Esophagus muscularis mucosa (tissue), 4 donors: ENCODE measurements around the gene PTPRN2. TPM values are rescaled to one million over a fixed set of nuclear protein-coding genes. Genes with fewer than 3 reads are reported as not detected.

Experiments
- DNase-seq: peaks from one replicate; pipeline ENCODE4 v3.0.0-alpha.2; 2017; ENCODE audit errors: extremely low spot score
- H3K27ac ChIP-seq, 4 donors: fragments of 200-600 bp; sonication (generic); replicated peaks in 1 of 4; 1 replicate in 3 of 4; 2 replicates in 1 of 4; pipeline ENCODE4 v1.5.1; 2016 to 2019; ENCODE audit warnings: mild to moderate bottlenecking in 1 of 4
- H3K27me3 ChIP-seq, 4 donors: fragments of 200-600 bp; sonication (generic); one replicate each; pipeline versions ENCODE4 v1.5.1 to v1.6.0; 2016 to 2019
- H3K36me3 ChIP-seq, 4 donors: fragments of 200-600 bp; sonication (generic); one replicate each; pipeline ENCODE4 v1.5.1; 2016 to 2019
- H3K4me1 ChIP-seq, 4 donors: fragments of 200-600 bp; sonication (generic); one replicate each; pipeline ENCODE4 v1.5.1; 2016 to 2019
- H3K4me3 ChIP-seq, 4 donors: fragments of 200-600 bp; sonication (generic); 1 replicate in 2 of 4; 2 replicates in 2 of 4; pipeline ENCODE4 v1.5.1; 2016 to 2019; ENCODE audit warnings: mild to moderate bottlenecking in 4 of 4, moderate library complexity in 1 of 4
- H3K9me3 ChIP-seq, 4 donors: fragments of 200-600 bp; sonication (generic); 1 replicate in 3 of 4; 2 replicates in 1 of 4; pipeline ENCODE4 v1.5.1; 2016 to 2019
- EP300 ChIP-seq: sonication (generic); formaldehyde crosslinking; IDR thresholded peaks from one replicate; pipeline ENCODE4 v1.6.1; 2017; ENCODE audit warnings: antibody characterized with exemption
- POLR2A ChIP-seq: fragments of 450-650 bp; IDR thresholded peaks from one replicate; pipeline ENCODE4 v1.6.1; 2017; ENCODE audit warnings: antibody characterized with exemption, moderate library complexity, mild to moderate bottlenecking, low read depth
- POLR2AphosphoS5 ChIP-seq, 2 donors: sonication (generic); formaldehyde crosslinking; IDR thresholded peaks; one replicate each; pipeline ENCODE4 v1.6.1; 2017; ENCODE audit warnings: antibody characterized with exemption in 2 of 2
- WGBS: methylation state at CpG from one replicate; pipeline ENCODE4 v1.1.5; 2018; 5-methylcytosine and 5-hydroxymethylcytosine counted together
- intact Hi-C: fragments of 100-400 bp; cut with DNase I; formaldehyde crosslinking; loops from one replicate; pipeline ENCODE4 v1.15.1; 2023
- total RNA-seq, 4 donors: library from RNA; depleted of rRNA; stranded (reverse); fragments of >200 nt; gene quantifications; one replicate each; pipeline versions ENCODE4 v1.1.0 to v1.2.1, GENCODE V29; 2016
- TF ChIP-seq, protein P1 (sequence below), 3 experiments: fragments of 200-600 bp in 2 of 3; fragments of 450-650 bp in 1 of 3; sonication (generic) in 2 of 3; IDR thresholded peaks; one replicate each; pipeline ENCODE4 v1.5.1; 2017 to 2019; ENCODE audit warnings: antibody characterized with exemption in 3 of 3, mild to moderate bottlenecking in 2 of 3, moderate library complexity in 1 of 3

PTPRN2 gene
- total RNA-seq, 4 donors from 2014 or later, result 2.1 to 3.1 (median 3.1) TPM

DNA sequence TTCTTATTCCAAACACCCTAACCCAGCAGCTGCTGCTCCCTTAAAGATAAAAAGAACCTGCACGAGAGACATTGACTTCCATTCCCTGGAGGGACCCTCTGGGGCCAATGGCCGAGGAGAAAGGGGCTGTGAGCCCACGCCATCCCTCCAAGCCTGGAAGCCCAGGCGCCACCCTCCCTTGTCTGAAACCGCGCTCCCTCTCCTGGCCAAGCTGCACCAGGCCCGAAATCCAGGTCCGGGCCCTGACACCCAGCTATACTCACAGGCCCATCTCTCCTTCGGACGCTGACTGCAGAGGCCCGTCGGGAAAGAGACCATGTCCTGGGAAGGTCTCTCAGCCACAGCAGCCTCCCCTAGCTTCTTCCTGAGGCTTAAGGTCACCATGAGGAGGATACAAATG is 196.5 kb downstream of the PTPRN2 start:
- no peak overlapping the region for H3K27ac ChIP-seq

DNA sequence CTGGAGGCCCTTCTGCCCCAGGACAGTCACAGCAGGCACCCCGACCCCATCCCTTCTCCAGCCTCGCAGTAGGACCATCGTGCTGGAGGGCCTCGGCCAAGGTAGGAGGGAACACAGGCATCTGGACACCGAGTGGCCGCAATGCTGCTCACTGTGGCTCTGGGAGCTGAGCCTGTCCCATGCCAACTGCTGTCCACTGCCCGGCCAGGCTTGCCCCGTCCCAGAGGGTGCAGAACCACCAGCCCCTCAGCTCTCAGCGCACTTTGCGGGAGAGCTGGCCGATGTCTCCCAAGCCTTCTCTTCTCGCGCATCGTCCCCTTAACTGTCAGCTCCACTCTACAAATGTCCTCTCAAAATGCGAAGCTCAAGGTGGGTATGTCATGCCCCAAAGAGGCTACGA is 197.2 kb downstream of the PTPRN2 start:
- DNase-seq, result no peak
- intact Hi-C loops, result no loop called here
- 95% methylated on average over 15 of the region's 16 CpGs for WGBS

More for the DNA sequence above, 196.5 kb downstream of the PTPRN2 start:
- intact Hi-C loops, result no loop called here
- 91% methylated on average over 11 of the region's 12 CpGs for WGBS
- no peak for DNase-seq
- H3K36me3 ChIP-seq, result no peaks in the 10 kb centered on the region
- peaks cover 0 to 28% (median 0%) of the 10 kb centered on the region in 4 donors for H3K27me3 ChIP-seq
- TF ChIP-seq, protein P1, sequence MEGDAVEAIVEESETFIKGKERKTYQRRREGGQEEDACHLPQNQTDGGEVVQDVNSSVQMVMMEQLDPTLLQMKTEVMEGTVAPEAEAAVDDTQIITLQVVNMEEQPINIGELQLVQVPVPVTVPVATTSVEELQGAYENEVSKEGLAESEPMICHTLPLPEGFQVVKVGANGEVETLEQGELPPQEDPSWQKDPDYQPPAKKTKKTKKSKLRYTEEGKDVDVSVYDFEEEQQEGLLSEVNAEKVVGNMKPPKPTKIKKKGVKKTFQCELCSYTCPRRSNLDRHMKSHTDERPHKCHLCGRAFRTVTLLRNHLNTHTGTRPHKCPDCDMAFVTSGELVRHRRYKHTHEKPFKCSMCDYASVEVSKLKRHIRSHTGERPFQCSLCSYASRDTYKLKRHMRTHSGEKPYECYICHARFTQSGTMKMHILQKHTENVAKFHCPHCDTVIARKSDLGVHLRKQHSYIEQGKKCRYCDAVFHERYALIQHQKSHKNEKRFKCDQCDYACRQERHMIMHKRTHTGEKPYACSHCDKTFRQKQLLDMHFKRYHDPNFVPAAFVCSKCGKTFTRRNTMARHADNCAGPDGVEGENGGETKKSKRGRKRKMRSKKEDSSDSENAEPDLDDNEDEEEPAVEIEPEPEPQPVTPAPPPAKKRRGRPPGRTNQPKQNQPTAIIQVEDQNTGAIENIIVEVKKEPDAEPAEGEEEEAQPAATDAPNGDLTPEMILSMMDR (IDR thresholded peaks at IDR 0.05), result no peak
- TF ChIP-seq POLR2AphosphoS5 (IDR thresholded peaks at IDR 0.05), result no peak
- no peak for TF ChIP-seq POLR2A
- no peaks in the 10 kb centered on the region for H3K9me3 ChIP-seq
- H3K4me3 ChIP-seq, result no peak overlapping the region
- no peaks in the 10 kb centered on the region for H3K4me1 ChIP-seq

DNA sequence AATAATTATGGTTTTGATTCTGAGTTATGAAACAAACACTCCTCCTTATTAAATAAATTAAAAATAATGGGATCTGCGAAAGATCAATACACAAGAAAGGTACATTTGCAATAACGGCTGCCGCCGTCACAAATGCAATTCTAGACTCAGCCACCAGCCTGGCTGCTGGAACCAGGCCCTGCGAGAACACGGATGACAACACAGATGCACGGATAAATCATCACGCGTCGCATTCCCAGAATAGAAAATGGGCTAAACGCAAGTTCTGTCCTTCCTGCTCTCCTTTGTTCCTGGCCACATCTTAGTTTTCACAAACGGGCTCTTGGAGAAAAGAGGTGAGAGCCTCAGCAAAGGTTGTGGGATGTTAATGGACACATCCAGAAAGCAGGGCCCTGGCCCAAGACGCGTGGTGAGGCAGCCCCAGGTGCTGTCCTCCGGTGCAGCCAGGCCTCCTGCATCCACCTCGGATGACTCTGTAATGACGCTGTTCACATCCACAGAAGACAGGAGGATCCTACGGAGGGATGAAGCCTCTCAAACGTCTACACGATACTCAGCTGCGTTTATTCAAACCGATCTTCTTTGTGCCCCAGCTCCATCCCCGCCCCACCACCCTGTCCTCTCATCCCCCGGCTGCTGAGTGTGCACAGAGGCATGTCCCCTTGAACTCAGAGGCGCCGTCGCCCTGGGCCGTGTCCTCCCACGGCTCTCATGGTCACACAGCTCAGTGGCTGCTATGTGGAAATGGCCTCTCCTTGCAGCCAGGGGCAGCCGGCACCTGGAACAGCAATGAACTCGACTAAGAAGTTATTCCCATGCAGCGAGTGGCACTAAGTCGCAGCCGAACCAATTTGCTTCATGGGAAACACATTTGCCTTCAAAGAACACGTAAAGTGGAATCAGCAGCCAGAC is 197.9 kb downstream of the PTPRN2 start:
- intact Hi-C loops, result no loop called here

More for the DNA sequence above, 197.2 kb downstream of the PTPRN2 start:
- H3K27ac ChIP-seq, result no peak overlapping the region
- no peaks in the 10 kb centered on the region for H3K9me3 ChIP-seq
- peaks cover 0 to 31% (median 0%) of the 10 kb centered on the region in 4 donors for H3K27me3 ChIP-seq
- H3K36me3 ChIP-seq, result no peaks in the 10 kb centered on the region
- TF ChIP-seq, protein P1 (IDR thresholded peaks at IDR 0.05), result no peak
- no peak for TF ChIP-seq POLR2A
- no peak for TF ChIP-seq POLR2AphosphoS5 (IDR thresholded peaks at IDR 0.05)
- TF ChIP-seq EP300, result no peak
- no peak overlapping the region for H3K4me3 ChIP-seq
- H3K4me1 ChIP-seq, result no peaks in the 10 kb centered on the region

DNA sequence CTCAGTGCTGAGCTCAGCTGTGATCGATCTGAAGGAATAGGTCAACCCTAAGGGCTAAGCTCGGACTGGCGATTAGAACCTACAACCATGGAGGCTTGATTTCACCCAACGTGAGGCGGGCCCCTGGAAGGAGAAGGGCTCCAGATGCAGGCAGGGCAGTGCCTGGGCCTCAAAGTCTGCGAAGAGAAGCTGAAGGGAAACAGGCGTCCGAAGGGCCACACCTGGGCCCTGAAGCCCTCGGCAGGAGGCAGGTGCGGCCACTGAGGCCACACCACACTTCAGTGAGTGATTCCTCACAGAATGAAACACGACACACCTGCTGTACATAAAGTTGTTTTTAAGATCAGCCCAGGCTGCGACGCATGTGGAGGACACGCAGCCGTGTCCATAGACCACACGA is 198.7 kb downstream of the PTPRN2 start:
- Histone ChIP-seq H3K4me1 (no peaks in the 10 kb centered on the region), H3K27ac (no peak overlapping the region), H3K27me3 (peaks cover 0 to 24% (median 0%) of the 10 kb centered on the region in 4 donors), H3K4me3 (no peak overlapping the region), H3K36me3 (no peaks in the 10 kb centered on the region), H3K9me3 (no peaks in the 10 kb centered on the region)
- 93% methylated on average over 15 of the region's 16 CpGs for WGBS
- no peak for DNase-seq
- intact Hi-C loops, result no loop called here
- TF ChIP-seq, protein P1 (IDR thresholded peaks at IDR 0.05), result no peak
- no peak for TF ChIP-seq POLR2AphosphoS5 (IDR thresholded peaks at IDR 0.05)
- no peak for TF ChIP-seq POLR2A
- no peak for TF ChIP-seq EP300

More for the DNA sequence above, 197.9 kb downstream of the PTPRN2 start:
- Histone ChIP-seq H3K27me3 (peaks cover 0 to 31% (median 0%) of the 10 kb centered on the region in 4 donors), H3K27ac (no peak overlapping the region), H3K4me1 (no peaks in the 10 kb centered on the region), H3K36me3 (no peaks in the 10 kb centered on the region), H3K9me3 (no peaks in the 10 kb centered on the region), H3K4me3 (no peak overlapping the region)
- TF ChIP-seq POLR2A (no peak), POLR2AphosphoS5 (IDR thresholded peaks at IDR 0.05) (no peak), EP300 (no peak)
- TF ChIP-seq, protein P1 (IDR thresholded peaks at IDR 0.05), result no peak
- WGBS, result 88% methylated on average over 35 of the region's 35 CpGs
- DNase-seq, result no peak
